Activated CD8-positive, alpha-beta memory T cell treated with anti-CD3 and anti-CD28 coated beads for 4 hours (primary cell): ENCODE results near the gene TTC9B.
"Not testable (repeated sequence)": the region's sequence is repeated elsewhere in the genome, so short reads cannot be mapped to it uniquely, and the experiment has no call there.

ENCODE experiments used
- DNase-seq, 2 donors: peaks; one replicate each; pipeline ENCODE4 v3.0.0-alpha.2; 2020; ENCODE audit warnings: low read depth in 2 of 2

Gene TTC9B

GRCh38 chr19:40170303-40170989 is 47.7 kb downstream of the TTC9B start:
- not testable (repeated sequence) for DNase-seq

- not testable (repeated sequence) for DNase-seq
Measured at GRCh38 chr19:40169482-40170302, 48.5 kb downstream of the TTC9B start.
